Cardiac muscle cell (in vitro differentiated cells and primary cell): ENCODE data around the gene CDKN2D. TPM values are rescaled to one million over a fixed set of nuclear protein-coding genes. Genes with fewer than 3 reads are reported as not detected.

ENCODE experiments used
- DNase-seq, 2 donors: peaks; one replicate each; pipeline versions ENCODE4 v3.0.0 to v3.0.0-alpha.2; 2010 to 2017; ENCODE audit warnings: low read depth in 1 of 2, low spot score in 1 of 2
- H3K27ac ChIP-seq: fragments of 200-600 bp; sonication (generic); 2 replicates; pipeline ENCODE4 v1.5.1; 2016
- H3K27me3 ChIP-seq: fragments of 200-600 bp; sonication (generic); 2 replicates; pipeline ENCODE4 v1.6.0; 2016; ENCODE audit warnings: control low read depth
- H3K36me3 ChIP-seq: fragments of 200-600 bp; sonication (generic); 2 replicates; pipeline ENCODE4 v1.5.1; 2016; ENCODE audit warnings: control low read depth
- H3K4me1 ChIP-seq: fragments of 200-600 bp; sonication (generic); 2 replicates; pipeline ENCODE4 v1.8.1; 2017; ENCODE audit warnings: low read depth, mild to moderate bottlenecking, mixed run types
- H3K4me3 ChIP-seq: fragments of 200-600 bp; sonication (generic); 2 replicates; pipeline ENCODE4 v1.5.1; 2016; ENCODE audit warnings: mild to moderate bottlenecking
- H3K9me3 ChIP-seq: fragments of 200-600 bp; sonication (generic); 2 replicates; pipeline ENCODE4 v1.5.1; 2017; ENCODE audit warnings: low read depth, mild to moderate bottlenecking, control low read depth
- CTCF ChIP-seq: IDR thresholded peaks from 2 replicates; pipeline ENCODE4 v1.5.1; 2012; ENCODE audit warnings: low read depth, mild to moderate bottlenecking, low read length
- polyA plus RNA-seq: library from polyadenylated mRNA; unstranded; fragments of >200 nt; fragmentation: Nextera tagmentation; extraction: Ambion mirVana; gene quantifications from 2 replicates; pipeline ENCODE4 v1.2.1, GENCODE V29; 2016
- total RNA-seq: library from RNA; depleted of rRNA; stranded (reverse); fragments of >200 nt; gene quantifications from 2 replicates; pipeline ENCODE4 v1.2.3, GENCODE V29; 2016

Gene CDKN2D
- total and polyA plus RNA-seq, 2 experiments from 2014 or later = 15.3 to 17.6 TPM

GRCh38 chr19:10519421-10519820, 49.4 kb downstream of the CDKN2D start:
- Histone ChIP-seq H3K4me1 (no peaks in the 10 kb centered on the region), H3K27ac (no peak overlapping the region), H3K27me3 (peaks cover 47% of the 10 kb centered on the region), H3K9me3 (no peaks in the 10 kb centered on the region), H3K36me3 (no peaks in the 10 kb centered on the region), H3K4me3 (no peak overlapping the region)
- no peak for DNase-seq
- TF ChIP-seq CTCF = no peak

DNA sequence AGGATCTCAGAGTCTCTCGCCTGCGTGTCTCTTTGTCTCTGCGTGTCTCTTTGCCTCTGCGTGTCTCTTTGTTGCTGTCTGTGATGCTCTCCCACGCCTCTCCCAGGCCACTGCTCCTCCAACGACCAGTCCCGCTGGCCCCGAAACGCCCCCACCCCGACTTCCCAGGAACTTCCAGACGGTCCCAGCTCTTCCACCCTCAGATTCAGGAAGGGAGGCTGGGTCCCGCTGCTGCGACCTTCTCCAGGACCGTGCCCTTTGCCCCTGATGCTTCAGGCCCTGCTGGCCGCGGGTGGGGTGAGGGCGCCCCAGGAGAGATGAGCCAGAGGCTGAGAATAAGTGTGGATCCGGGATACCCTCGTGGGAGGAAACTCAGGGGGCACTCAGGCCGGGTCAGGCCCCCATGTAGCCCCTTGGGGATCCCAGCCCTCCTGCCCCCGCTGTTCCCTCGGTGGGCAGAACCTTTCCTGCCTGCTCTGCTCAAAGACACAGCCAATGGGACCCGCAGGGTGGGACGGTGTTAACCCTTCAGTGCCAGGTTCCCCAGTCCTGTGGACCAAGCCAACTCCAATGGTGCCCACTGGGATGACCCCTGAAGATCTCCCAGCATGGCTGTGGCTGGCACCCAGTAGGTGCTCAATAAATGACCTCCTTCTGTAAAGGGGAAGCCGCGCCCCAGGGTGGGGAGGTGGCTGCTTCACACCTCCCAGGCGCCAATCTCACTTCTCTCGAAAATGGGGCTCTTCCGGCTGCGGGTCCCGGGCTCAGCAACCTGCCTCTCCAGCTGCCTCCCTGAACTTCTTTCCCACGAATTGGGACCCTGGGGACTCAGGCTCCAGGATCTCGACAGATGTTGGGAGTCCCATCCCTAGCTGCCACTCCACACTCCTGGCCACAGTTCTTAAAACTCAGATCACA, 50.1 kb downstream of the CDKN2D start:
- Histone ChIP-seq H3K4me3 (no peak overlapping the region), H3K36me3 (no peaks in the 10 kb centered on the region)

DNA sequence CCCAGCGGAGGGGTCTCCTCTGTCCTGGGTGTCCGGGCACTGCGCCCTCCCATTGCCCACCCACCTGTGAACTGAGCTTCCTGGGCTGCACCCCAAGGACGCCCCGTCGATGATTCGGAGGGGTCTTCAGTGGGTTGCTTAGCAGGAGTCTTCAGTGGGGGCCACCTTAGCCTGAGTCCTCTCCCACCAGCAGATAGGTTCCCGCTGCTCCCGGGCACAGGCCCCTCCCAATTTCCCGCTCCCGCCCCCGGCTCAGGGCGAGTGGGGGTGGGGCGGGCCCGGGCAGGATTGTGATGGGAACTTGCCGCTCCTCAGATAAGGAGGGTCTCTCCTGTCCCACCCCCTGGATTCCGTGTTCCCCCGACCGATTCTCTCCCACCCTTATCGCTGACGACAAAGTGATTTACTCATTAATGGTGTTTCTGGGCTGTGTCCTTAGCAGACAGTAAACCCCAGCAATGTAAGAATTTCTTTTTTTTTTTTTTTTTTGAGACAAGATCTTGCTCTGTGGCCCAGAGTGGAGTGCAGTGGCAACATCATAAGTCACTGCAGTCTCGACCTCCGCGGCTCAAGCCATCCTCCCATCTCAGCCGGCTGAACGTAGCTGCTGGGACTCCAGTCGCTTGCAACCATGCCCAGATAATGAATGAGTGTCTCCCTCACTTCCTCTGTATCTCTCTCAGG, 50.9 kb downstream of the CDKN2D start:
- no peak for TF ChIP-seq CTCF
- Histone ChIP-seq H3K9me3 (no peaks in the 10 kb centered on the region), H3K27me3 (peaks cover 62% of the 10 kb centered on the region), H3K4me1 (no peaks in the 10 kb centered on the region), H3K27ac (no peak overlapping the region), H3K4me3 (peak overlapping the region; percentile 25), H3K36me3 (no peaks in the 10 kb centered on the region)
- DNase-seq = peak in 1 of 2 donors; percentile 27

More for the DNA sequence above, 50.1 kb downstream of the CDKN2D start:
- no peak for DNase-seq
- H3K9me3 ChIP-seq = no peaks in the 10 kb centered on the region
- H3K27ac ChIP-seq = no peak overlapping the region
- no peaks in the 10 kb centered on the region for H3K4me1 ChIP-seq
- peaks cover 54% of the 10 kb centered on the region for H3K27me3 ChIP-seq
- TF ChIP-seq CTCF = no peak

GRCh38 chr19:10517361-10517759, 51.4 kb downstream of the CDKN2D start, which contains the start of gene S1PR5:
S1PR5 (minus strand) TSS chr19:10517447; CDS start chr19:10515011, 2,436 bp downstream.
- DNase-seq = peak in 1 of 2 donors; percentile 38
- H3K4me1 ChIP-seq = no peaks in the 10 kb centered on the region
- no peak within 1 kb of the TSS for H3K27ac ChIP-seq
- peaks cover 67% of the 10 kb centered on the region for H3K27me3 ChIP-seq
- no peaks in the 10 kb centered on the region for H3K9me3 ChIP-seq
- peak within 1 kb of the TSS; percentile 25 for H3K4me3 ChIP-seq
- no peak for TF ChIP-seq CTCF
- H3K36me3 ChIP-seq = no peaks in the 10 kb centered on the region

GRCh38 chr19:10516671-10517286, 52.0 kb downstream of the CDKN2D start:
- peak overlapping the region; percentile 25 for H3K4me3 ChIP-seq
- DNase-seq = no peak
- no peaks in the 10 kb centered on the region for H3K36me3 ChIP-seq
- TF ChIP-seq CTCF = no peak
- no peak overlapping the region for H3K27ac ChIP-seq
- no peaks in the 10 kb centered on the region for H3K4me1 ChIP-seq
- peaks cover 71% of the 10 kb centered on the region for H3K27me3 ChIP-seq
- H3K9me3 ChIP-seq = no peaks in the 10 kb centered on the region

Other genes with a start within 250 kb of the CDKN2D start
- 46.9 and 56.2 TPM in 2 replicates for gene RAVER1, start 235.4 kb downstream of the CDKN2D start, total RNA-seq
- 68.2 and 71.2 TPM in 2 replicates for gene RAVER1, start 235.4 kb downstream of the CDKN2D start, polyA plus RNA-seq
- 2.9 and 9.0 TPM in 2 replicates for gene ICAM3, start 229.4 kb downstream of the CDKN2D start, total RNA-seq
- 8.6 and 12.7 TPM in 2 replicates for gene ICAM3, start 229.4 kb downstream of the CDKN2D start, polyA plus RNA-seq
- 126 and 135 TPM in 2 replicates for gene TYK2, start 188.4 kb downstream of the CDKN2D start, total RNA-seq
- 142 and 148 TPM in 2 replicates for gene TYK2, start 188.4 kb downstream of the CDKN2D start, polyA plus RNA-seq
- gene CDC37, start 165.4 kb downstream of the CDKN2D start, total RNA-seq = 240 and 298 TPM in 2 replicates
- gene CDC37, start 165.4 kb downstream of the CDKN2D start, polyA plus RNA-seq = 229 and 233 TPM in 2 replicates
- gene PDE4A, start 148.4 kb downstream of the CDKN2D start, total RNA-seq = 1.0 and 2.5 TPM in 2 replicates
- 2.4 and 3.4 TPM in 2 replicates for gene PDE4A, start 148.4 kb downstream of the CDKN2D start, polyA plus RNA-seq
- gene KEAP1, start 65.6 kb downstream of the CDKN2D start, total RNA-seq = 70.5 and 73.6 TPM in 2 replicates
- gene KEAP1, start 65.6 kb downstream of the CDKN2D start, polyA plus RNA-seq = 85.5 and 92.5 TPM in 2 replicates
- 0.60 and 0.63 TPM in 2 replicates for gene S1PR5, start 51.5 kb downstream of the CDKN2D start, total RNA-seq
- 0.75 TPM in 1 of 2 replicates, not detected in the other for gene S1PR5, start 51.5 kb downstream of the CDKN2D start, polyA plus RNA-seq
- 67.0 and 67.3 TPM in 2 replicates for gene ATG4D, start 25.1 kb downstream of the CDKN2D start, total RNA-seq
- 69.0 and 74.0 TPM in 2 replicates for gene ATG4D, start 25.1 kb downstream of the CDKN2D start, polyA plus RNA-seq
- gene KRI1, start 3.0 kb downstream of the CDKN2D start, total RNA-seq = 15.3 and 28.3 TPM in 2 replicates
- gene KRI1, start 3.0 kb downstream of the CDKN2D start, polyA plus RNA-seq = 26.1 and 34.9 TPM in 2 replicates
- 0.12 TPM in 1 of 2 replicates, not detected in the other for gene AP1M2, start 18.3 kb upstream of the CDKN2D start, total RNA-seq
- 0.28 TPM in 1 of 2 replicates, not detected in the other for gene AP1M2, start 18.3 kb upstream of the CDKN2D start, polyA plus RNA-seq
- gene SLC44A2, start 56.6 kb upstream of the CDKN2D start, total RNA-seq = 78.8 and 109 TPM in 2 replicates
- gene SLC44A2, start 56.6 kb upstream of the CDKN2D start, polyA plus RNA-seq = 108 and 162 TPM in 2 replicates
- gene ILF3, start 85.4 kb upstream of the CDKN2D start, total RNA-seq = 180 and 224 TPM in 2 replicates
- gene ILF3, start 85.4 kb upstream of the CDKN2D start, polyA plus RNA-seq = 181 and 191 TPM in 2 replicates
- gene QTRT1, start 132.5 kb upstream of the CDKN2D start, total RNA-seq = 30.6 and 35.0 TPM in 2 replicates
- gene QTRT1, start 132.5 kb upstream of the CDKN2D start, polyA plus RNA-seq = 70.8 and 84.1 TPM in 2 replicates
- gene DNM2, start 149.1 kb upstream of the CDKN2D start, total RNA-seq = 122 and 124 TPM in 2 replicates
- 132 and 146 TPM in 2 replicates for gene DNM2, start 149.1 kb upstream of the CDKN2D start, polyA plus RNA-seq